Measurements from ENCODE around the gene RARB.

- TF ChIP-seq CTCF (IDR thresholded peaks at IDR 0.05), result no peak
- TF ChIP-seq EZH2 (IDR thresholded peaks at IDR 0.05), result no peak
These were observed 164.9 kb downstream of the RARB start for GRCh38 chr3:25593001-25593400.
